ENCODE measurements around the gene GREM2.

GRCh38 chr1:240602189-240602588, 9.8 kb downstream of the GREM2 start:
- TF ChIP-seq CTCF (conservative IDR thresholded peaks at IDR 0.05; ENCODE audit: low read length), result no peak
- TF ChIP-seq EZH2phosphoT487 (IDR thresholded peaks at IDR 0.05; ENCODE audit: borderline replicate concordance), result no peak

All from Loucy (cell line).